K562 (cell line): Measurements from ENCODE around the gene SETDB1. TPM values are rescaled to one million over a fixed set of nuclear protein-coding genes. Genes with fewer than 3 reads are reported as not detected.

Experiments used
- ATAC-seq: fragments of 200-7000 bp; cut with Tn5 transposase; 3 replicates; pipeline ENCODE4 v1.9.1; 2020; ENCODE audit warnings: moderate library complexity
- BruUV-seq: library from RNA; stranded (reverse); fragments of 400-500 nt; replicated peaks from 2 replicates; lab custom pipeline; 2021; lab: Mats Ljungman, UMichigan
- CTCF ChIA-PET: fragments of 300-600 bp; formaldehyde crosslinking; extraction: SDS; loops from one replicate; lab custom pipeline; 2021; ENCODE audit warnings: low intra/inter-chr PET ratio; lab: Yijun Ruan, JAX
- POLR2A ChIA-PET: fragments of 300-600, 350-650 bp; sonication (Branson Sonifier 250); formaldehyde crosslinking; extraction: SDS; loops from one replicate; lab custom pipeline; 2021; ENCODE audit warnings: antibody characterized with exemption, inconsistent platforms; lab: Yijun Ruan, JAX
- DNase-seq, 4 experiments: peaks; one replicate each; pipeline versions ENCODE4 v3.0.0 to v3.0.0-alpha.2; 2011 to 2018; ENCODE audit warnings: low spot score in 3 of 4, mixed read lengths in 3 of 4; ENCODE audit errors: extremely low read depth in 1 of 4
- FAIRE-seq: peaks from 2 replicates; lab custom pipeline; 2011; peaks lifted over from hg19 to GRCh38; lab: Jason Lieb, UNC
- H2AFZ ChIP-seq: 2 replicates; pipeline ENCODE4 v1.6.0; 2011; ENCODE audit warnings: low read depth, low read length, control low read depth, inconsistent platforms
- H3K27ac ChIP-seq: fragments of 200-600 bp; 3 replicates; pipeline ENCODE4 v1.8.0; 2011; ENCODE audit warnings: low read depth, mild to moderate bottlenecking, control low read depth, inconsistent platforms, low read length, moderate library complexity, mixed read lengths; ENCODE audit errors: extremely low read depth
- H3K27me3 ChIP-seq, 2 experiments: fragments of 300-600 bp in 1 of 2; 2 replicates in 1 of 2; 3 replicates in 1 of 2; pipeline versions ENCODE4 v1.6.0 to v1.8.0; 2011; ENCODE audit warnings: inconsistent platforms in 2 of 2, low read length in 2 of 2, mild to moderate bottlenecking in 1 of 2, mixed read lengths in 1 of 2, moderate library complexity in 1 of 2; ENCODE audit not compliant: control insufficient read depth in 2 of 2, insufficient read depth in 2 of 2
- H3K36me3 ChIP-seq: fragments of 300-600 bp; 3 replicates; pipeline ENCODE4 v1.8.0; 2011; ENCODE audit warnings: mild to moderate bottlenecking, low read length, inconsistent platforms; ENCODE audit not compliant: control insufficient read depth, insufficient read depth
- H3K4me1 ChIP-seq, 2 experiments: fragments of 200-600 bp in 1 of 2; replicated peaks in 1 of 2; 2 replicates in 1 of 2; 3 replicates in 1 of 2; pipeline versions ENCODE4 v1.5.1 to v1.8.0; 2011; ENCODE audit warnings: inconsistent platforms in 2 of 2, low read length in 2 of 2, mild to moderate bottlenecking in 1 of 2, mixed read lengths in 1 of 2, moderate library complexity in 1 of 2; ENCODE audit not compliant: control insufficient read depth in 2 of 2, insufficient read depth in 2 of 2
- H3K4me2 ChIP-seq: 2 replicates; pipeline ENCODE4 v1.6.1; 2011; ENCODE audit warnings: low read length, control low read depth, inconsistent platforms, mixed read lengths; ENCODE audit not compliant: insufficient read depth
- H3K4me3 ChIP-seq: fragments of 200-600 bp; sonication (generic), shearing (Covaris generic); 2 replicates; pipeline ENCODE4 v1.5.1; 2016; ENCODE audit warnings: control low read depth, inconsistent platforms
- H3K79me2 ChIP-seq: fragments of 200-600 bp; 3 replicates; pipeline ENCODE4 v1.8.0; 2011; ENCODE audit warnings: low read length, inconsistent platforms; ENCODE audit not compliant: control insufficient read depth, insufficient read depth
- H3K9ac ChIP-seq, 2 experiments: 2 replicates each; pipeline versions ENCODE4 v1.6.0 to v1.6.1; 2011; ENCODE audit warnings: low read depth in 2 of 2, low read length in 2 of 2, control low read depth in 1 of 2, inconsistent platforms in 1 of 2, mild to moderate bottlenecking in 1 of 2, mixed read lengths in 1 of 2; ENCODE audit not compliant: insufficient read depth in 1 of 2
- H3K9me1 ChIP-seq: one replicate; pipeline ENCODE4 v1.6.0; 2011; ENCODE audit warnings: inconsistent platforms, mild to moderate bottlenecking, low read length, moderate library complexity; ENCODE audit not compliant: control insufficient read depth, insufficient read depth
- H3K9me3 ChIP-seq: replicated peaks from 2 replicates; pipeline ENCODE4 v1.5.1; 2011; ENCODE audit warnings: low read depth, low read length, inconsistent platforms; ENCODE audit not compliant: control insufficient read depth, insufficient read depth
- H4K20me1 ChIP-seq: replicated peaks from 2 replicates; pipeline ENCODE4 v1.6.1; 2011; ENCODE audit warnings: low read length, inconsistent platforms, mixed read lengths; ENCODE audit not compliant: control insufficient read depth, insufficient read depth
- BRF2 ChIP-seq: IDR thresholded peaks from 3 replicates; pipeline ENCODE4 v1.6.1; 2011; ENCODE audit warnings: borderline replicate concordance, mild to moderate bottlenecking; ENCODE audit not compliant: insufficient read length, insufficient read depth
- CC2D1A ChIP-seq: fragments of 450-650 bp; IDR thresholded peaks from 2 replicates; pipeline ENCODE4 v1.6.1; 2017; ENCODE audit warnings: mild to moderate bottlenecking
- DEAF1 ChIP-seq: fragments of 450-650 bp; formaldehyde crosslinking; IDR thresholded peaks from 2 replicates; pipeline ENCODE4 v1.4.0; 2020; ENCODE audit warnings: mild to moderate bottlenecking, moderate library complexity
- FOXA3 ChIP-seq, 2 experiments: fragments of 450-650 bp in 1 of 2; sonication (generic) in 1 of 2; formaldehyde crosslinking; IDR thresholded peaks in 1 of 2; conservative IDR thresholded peaks in 1 of 2; 2 replicates each; pipeline versions ENCODE4 v1.4.0 to v1.8.0; 2020 to 2022; ENCODE audit warnings: mild to moderate bottlenecking in 2 of 2, missing genetic modification reagents in 1 of 2
- IFI16 ChIP-seq: fragments of 250-450 bp; sonication (Bioruptor Pico); IDR thresholded peaks from 2 replicates; pipeline ENCODE4 v2.1.2; 2022; ENCODE audit warnings: mild to moderate bottlenecking, inconsistent platforms
- MBD1 ChIP-seq: fragments of 250-450 bp; sonication (Bioruptor Pico); IDR thresholded peaks from 2 replicates; pipeline ENCODE4 v1.8.0; 2022; ENCODE audit warnings: inconsistent platforms
- RERE ChIP-seq: sonication (generic); formaldehyde crosslinking; IDR thresholded peaks from 2 replicates; pipeline ENCODE4 v1.8.0; 2023; ENCODE audit warnings: missing genetic modification reagents, mild to moderate bottlenecking, borderline replicate concordance
- SLC30A9 ChIP-seq: fragments of 250-450 bp; sonication (Bioruptor Pico); IDR thresholded peaks from 2 replicates; pipeline ENCODE4 v1.8.0; 2022; ENCODE audit warnings: mild to moderate bottlenecking, moderate library complexity
- WGBS: fragments of 100-300 bp; shearing (Covaris generic); methylation state at CpG from one replicate; pipeline ENCODE4 v1.1.6; 2016; ENCODE audit warnings: low coverage, mixed read lengths; ENCODE audit not compliant: insufficient coverage; ENCODE audit errors: missing lambda C conversion rate; 5-methylcytosine and 5-hydroxymethylcytosine counted together
- in situ Hi-C: fragments of 300-500 bp; cut with MboI; formaldehyde crosslinking; loops from 4 replicates; pipeline ENCODE4 v1.15.0; 2018; ENCODE audit warnings: inconsistent platforms, mixed read lengths
- intact Hi-C: fragments of 100-400 bp; cut with micrococcal nuclease; formaldehyde crosslinking; loops from 2 replicates; pipeline ENCODE4 v1.14.2; 2022
- polyA plus RNA-seq, 8 experiments: library from polyadenylated mRNA; depleted of rRNA in 4 of 8; stranded (reverse) in 5 of 8; unstranded in 3 of 8; fragments of >200 nt; fragmentation: Nextera tagmentation in 2 of 8; fragmentation: Illumina TruSeq in 1 of 8; extraction: Ambion mirVana in 2 of 8; extraction: Trizol in 1 of 8; gene quantifications; 2 replicates each; pipeline versions ENCODE4 v1.2.1 to v1.2.3, GENCODE V29; 2011 to 2014; ENCODE audit warnings: inconsistent platforms in 1 of 8, missing spikeins in 1 of 8
- total RNA-seq, 7 experiments: library from RNA; depleted of rRNA in 6 of 7; stranded (reverse); fragments of >200 nt in 6 of 7; fragmentation: Illumina TruSeq in 2 of 7; extraction: Trizol in 2 of 7; gene quantifications; 2 replicates each; pipeline versions ENCODE4 v1.2.1 to v1.2.3, GENCODE V29; 2011 to 2021; ENCODE audit warnings: low replicate concordance in 1 of 7

Gene SETDB1
- total and polyA plus RNA-seq, 9 of the 15 experiments (the other 6 are each of a cell fraction or from before 2014, with no cell fraction given) = 21.5 to 64.4 (median 42.0) TPM

DNA sequence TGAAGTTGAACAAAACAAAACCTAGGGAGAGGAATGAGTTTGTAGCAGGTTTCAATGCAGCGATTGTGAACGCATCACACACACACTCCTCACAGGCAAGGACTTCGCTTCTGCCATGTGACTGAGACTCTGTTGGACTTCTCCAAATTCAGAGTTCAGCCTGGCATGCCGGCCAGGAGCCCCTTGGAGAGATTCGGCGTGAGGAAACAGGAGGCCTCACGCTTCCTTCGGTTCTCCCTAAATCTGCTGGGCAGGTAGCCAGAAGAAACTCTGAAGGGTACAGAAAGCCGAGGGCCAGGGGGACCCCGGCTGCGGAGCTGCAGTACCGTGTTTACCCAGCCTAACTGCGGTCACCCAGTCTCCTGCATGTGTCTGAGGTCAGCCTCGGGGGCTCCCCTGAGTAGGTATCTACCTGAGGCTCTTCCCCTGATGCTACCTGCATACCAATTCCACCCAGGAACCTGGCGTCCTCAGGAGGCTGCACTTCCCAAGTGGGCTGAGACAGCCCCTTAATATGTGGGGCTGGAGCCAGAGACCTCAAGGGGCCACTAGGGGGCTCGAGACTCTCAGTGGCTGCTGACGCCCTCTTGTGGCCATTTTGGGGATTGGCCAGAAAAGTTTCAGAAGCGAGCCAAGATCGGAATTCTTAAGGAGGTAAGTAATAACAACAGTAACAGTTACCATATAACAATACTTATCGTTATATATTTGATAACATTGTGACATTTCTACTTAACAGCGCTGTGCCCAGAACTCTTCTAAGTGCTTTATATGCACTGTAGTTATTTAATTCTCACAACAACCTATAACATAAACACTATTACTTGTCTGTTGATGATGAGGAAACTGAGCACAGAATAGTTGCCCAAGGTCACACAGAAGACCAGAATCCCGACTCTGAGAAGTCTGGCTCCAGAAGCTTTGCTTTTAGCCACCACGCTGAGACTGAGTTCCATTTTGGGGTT lies 53.2 kb downstream of the SETDB1 start:
- Histone ChIP-seq H3K79me2 (peaks cover 25% of the 10 kb centered on the region), H3K27ac (peak overlapping the region; percentile 79), H3K4me3 (peak overlapping the region; percentile 7; the same call in 1 of the 2 replicates), H3K4me1 (peaks cover 44 to 56% of the 10 kb centered on the region in 2 experiments), H3K4me2 (peak overlapping the region; percentile 66), H4K20me1 (no peaks in the 10 kb centered on the region), H3K9ac (peak overlapping the region; percentile 66 to 86), H3K27me3 (no peaks in the 10 kb centered on the region), H3K9me1 (no peaks in the 10 kb centered on the region), H2AFZ (peak overlapping the region; percentile 88), H3K36me3 (no peaks in the 10 kb centered on the region), H3K9me3 (no peaks in the 10 kb centered on the region)
- ChIA-PET POLR2A (interaction anchor here (0.6 to 1.9 kb wide), 2 partner anchors 11 to 161 kb away, joined by 3 to 5 read pairs; no protein-coding TSS in a partner anchor), CTCF (interaction anchor here (0.6 to 1.6 kb wide), 5 partner anchors 14 to 176 kb away, joined by 3 to 12 read pairs (median 5); partner anchors contain the start of gene MINDY1)
- intact Hi-C loops (loop anchor here (2.0 to 10.0 kb wide), 6 partner anchors 27 to 432 kb away; partner anchors contain the start of genes ADAMTSL4, ARNT, MINDY1 and SETDB1), in situ Hi-C loops (no loop called here)
- DNase-seq (peak; percentile 78 to 95 (median 84)), ATAC-seq (peak; percentile 57), FAIRE-seq (peak; percentile 93)
- WGBS = 13% methylated on average over 21 of the region's 23 CpGs
- BruUV-seq = no TSS peak
- TF ChIP-seq SLC30A9 (no peak), MBD1 (no peak), RERE (CRISPR knock-in tag) (no peak), FOXA3 (CRISPR knock-in tag; conservative IDR thresholded peaks at IDR 0.05 in 1 of 2, IDR thresholded peaks at IDR 0.05 in 1 of 2) (peak in 1 of 2 experiments; percentile 26; a peak in 1 of 4 replicates), DEAF1 (CRISPR knock-in tag) (peak; percentile 85), BRF2 (no peak), IFI16 (CRISPR knock-in tag) (no peak), CC2D1A (0 out of 2 replicates have a peak, but pooled peaks have one; percentile 46)
